Sigmoid colon (tissue), 3 donors: ENCODE data around the gene RSPH1.

Experiments used
- POLR2A ChIP-seq, 2 donors: fragments of 450-650 bp; IDR thresholded peaks; one replicate each; pipeline ENCODE4 v1.6.1; 2016; ENCODE audit warnings: antibody characterized with exemption in 2 of 2, mild to moderate bottlenecking in 2 of 2, moderate library complexity in 2 of 2
- TF ChIP-seq, protein P1 (sequence below), 4 experiments: fragments of 450-650 bp in 3 of 4; fragments of 200-600 bp in 1 of 4; IDR thresholded peaks; one replicate each; pipeline ENCODE4 v1.5.1; 2016 to 2019; ENCODE audit warnings: antibody characterized with exemption in 4 of 4, mild to moderate bottlenecking in 3 of 4, moderate library complexity in 2 of 4

DNA sequence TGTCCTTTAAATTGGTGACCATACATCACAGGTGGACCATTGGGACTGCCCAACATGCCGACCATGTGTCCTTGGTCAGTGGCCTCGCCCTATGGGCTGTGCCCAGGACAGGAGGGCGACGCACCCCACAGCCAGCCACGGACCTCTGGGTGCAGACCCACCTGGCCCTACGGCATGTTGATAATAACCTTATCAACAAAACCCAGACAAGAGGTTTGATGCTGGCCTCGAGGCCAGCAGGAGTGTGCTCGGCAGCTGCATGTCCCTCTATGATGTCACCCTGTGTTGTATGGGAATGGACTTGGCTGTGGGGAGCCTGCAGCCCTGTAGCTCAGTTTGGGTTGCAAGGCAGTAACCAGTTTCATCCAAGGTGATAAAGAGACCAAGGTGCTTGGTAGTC lies 49.7 kb upstream of the RSPH1 start:
- TF ChIP-seq, protein P1, sequence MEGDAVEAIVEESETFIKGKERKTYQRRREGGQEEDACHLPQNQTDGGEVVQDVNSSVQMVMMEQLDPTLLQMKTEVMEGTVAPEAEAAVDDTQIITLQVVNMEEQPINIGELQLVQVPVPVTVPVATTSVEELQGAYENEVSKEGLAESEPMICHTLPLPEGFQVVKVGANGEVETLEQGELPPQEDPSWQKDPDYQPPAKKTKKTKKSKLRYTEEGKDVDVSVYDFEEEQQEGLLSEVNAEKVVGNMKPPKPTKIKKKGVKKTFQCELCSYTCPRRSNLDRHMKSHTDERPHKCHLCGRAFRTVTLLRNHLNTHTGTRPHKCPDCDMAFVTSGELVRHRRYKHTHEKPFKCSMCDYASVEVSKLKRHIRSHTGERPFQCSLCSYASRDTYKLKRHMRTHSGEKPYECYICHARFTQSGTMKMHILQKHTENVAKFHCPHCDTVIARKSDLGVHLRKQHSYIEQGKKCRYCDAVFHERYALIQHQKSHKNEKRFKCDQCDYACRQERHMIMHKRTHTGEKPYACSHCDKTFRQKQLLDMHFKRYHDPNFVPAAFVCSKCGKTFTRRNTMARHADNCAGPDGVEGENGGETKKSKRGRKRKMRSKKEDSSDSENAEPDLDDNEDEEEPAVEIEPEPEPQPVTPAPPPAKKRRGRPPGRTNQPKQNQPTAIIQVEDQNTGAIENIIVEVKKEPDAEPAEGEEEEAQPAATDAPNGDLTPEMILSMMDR (IDR thresholded peaks at IDR 0.05), result no peak
- no peak for TF ChIP-seq POLR2A (IDR thresholded peaks at IDR 0.05)
